Activated T-cell treated with anti-CD3 and anti-CD28 coated beads for 1 hour (primary cell): Measurements from ENCODE around the gene CRADD.

ENCODE experiments used
- DNase-seq: peaks from one replicate; pipeline ENCODE4 v3.0.0-alpha.2; 2020; ENCODE audit warnings: low read depth

CRADD gene

GRCh38 chr12:93671044-93671443 lies 6.1 kb upstream of the CRADD start:
- no peak for DNase-seq

GRCh38 chr12:93673084-93673483 lies 4.1 kb upstream of the CRADD start:
- no peak for DNase-seq

GRCh38 chr12:93674386-93674785 lies 2.8 kb upstream of the CRADD start:
- DNase-seq: no peak

DNA sequence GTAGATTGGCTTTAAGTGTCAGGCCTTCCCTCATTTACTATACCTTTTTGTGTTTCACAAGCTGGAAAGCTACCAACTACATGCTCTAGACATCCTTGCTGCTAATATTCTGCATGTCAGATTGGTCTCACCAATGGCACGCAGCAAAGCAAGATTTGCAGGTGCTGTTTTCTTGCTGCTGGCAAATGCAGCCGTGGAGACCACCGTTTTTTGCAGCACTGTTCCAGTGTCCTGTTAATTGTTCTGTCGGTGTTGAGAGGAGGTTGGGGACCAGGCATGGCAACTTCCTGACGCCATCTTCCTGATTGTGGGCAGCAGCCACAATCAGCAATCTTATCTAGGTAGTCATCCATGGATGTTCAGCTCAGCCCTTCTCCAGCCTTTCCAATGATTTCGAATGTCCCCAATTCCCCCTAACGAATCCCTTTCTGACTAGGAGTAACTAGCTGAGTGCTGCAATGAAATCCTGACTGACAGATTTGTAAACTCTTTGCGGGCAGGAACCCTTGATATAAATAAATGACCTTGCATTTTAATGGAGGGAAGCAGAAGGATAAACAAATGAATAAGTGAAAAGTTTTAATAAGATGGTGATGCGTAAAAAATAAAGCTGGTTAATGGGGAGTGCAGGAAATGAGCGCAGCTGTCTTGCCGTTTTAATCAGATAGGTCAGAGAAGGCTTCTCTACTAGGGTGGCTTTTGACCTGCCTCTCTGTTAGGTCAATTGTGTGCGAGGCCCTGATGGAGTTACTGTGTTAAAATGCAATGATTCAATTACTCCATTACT lies 574 bp upstream of the CRADD start:
- DNase-seq: no peak

- no peak for DNase-seq
These were observed 1.6 kb downstream of the CRADD start for GRCh38 chr12:93678779-93679178.

DNA sequence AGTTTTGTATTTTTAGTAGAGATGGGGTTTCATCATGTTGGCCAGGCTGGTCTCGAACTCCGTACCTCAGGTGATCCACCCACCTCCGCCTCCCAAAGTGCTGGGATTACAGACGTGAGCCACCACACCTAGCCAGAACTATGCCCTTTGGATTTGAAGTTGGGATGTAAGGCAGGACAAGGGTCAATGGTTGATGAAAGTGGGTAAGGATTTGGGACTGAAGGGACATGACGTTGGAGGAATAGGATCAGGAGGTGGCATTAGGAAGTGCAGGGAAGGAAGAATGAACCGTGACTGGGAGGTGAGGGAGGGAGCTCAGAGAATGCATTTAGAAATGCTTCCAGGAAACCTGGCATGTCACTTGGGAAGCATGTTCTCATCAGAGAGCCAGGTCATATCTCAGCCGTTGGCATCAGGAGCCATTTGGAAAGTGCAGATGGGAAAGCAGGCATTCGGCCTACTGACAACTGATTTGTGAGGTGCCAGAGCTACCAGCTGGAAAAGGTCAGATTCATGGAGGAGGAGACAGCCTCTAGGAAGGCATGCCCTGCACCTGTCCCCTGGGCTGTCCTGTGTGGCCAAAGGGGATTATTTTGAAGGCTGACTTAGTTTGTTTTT lies 2.2 kb downstream of the CRADD start:
- DNase-seq: no peak

GRCh38 chr12:93680006-93680405 lies 2.8 kb downstream of the CRADD start:
- DNase-seq: no peak

- no peak for DNase-seq
These were observed 5.7 kb downstream of the CRADD start for GRCh38 chr12:93682846-93683261.

DNA sequence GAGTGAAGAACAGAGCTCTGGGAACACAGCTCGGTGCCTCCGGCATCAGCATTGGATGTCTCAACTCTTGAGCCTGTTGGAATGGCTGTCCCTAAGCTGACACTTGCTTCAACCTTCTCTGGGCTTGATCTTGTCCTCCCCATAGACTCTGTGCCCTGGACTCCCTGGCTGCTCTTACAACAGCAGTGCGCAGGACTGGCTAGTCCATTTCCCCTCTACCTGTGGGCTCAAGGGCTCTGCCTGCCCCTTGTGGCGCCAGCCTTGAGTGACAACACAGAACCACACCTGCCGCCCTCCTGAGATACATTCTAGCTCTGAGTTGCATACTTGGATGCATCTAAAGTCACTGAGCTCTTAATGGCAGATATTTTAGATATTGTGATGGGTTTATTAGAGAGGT lies 6.2 kb downstream of the CRADD start:
- DNase-seq: no peak

GRCh38 chr12:93684716-93685115 lies 7.5 kb downstream of the CRADD start:
- DNase-seq: no peak

GRCh38 chr12:93686572-93687356 lies 9.6 kb downstream of the CRADD start:
- no peak for DNase-seq

GRCh38 chr12:93689076-93689834 lies 12.1 kb downstream of the CRADD start:
- no peak for DNase-seq

- DNase-seq: no peak
These were observed 19.3 kb downstream of the CRADD start for GRCh38 chr12:93696462-93696861.

DNA sequence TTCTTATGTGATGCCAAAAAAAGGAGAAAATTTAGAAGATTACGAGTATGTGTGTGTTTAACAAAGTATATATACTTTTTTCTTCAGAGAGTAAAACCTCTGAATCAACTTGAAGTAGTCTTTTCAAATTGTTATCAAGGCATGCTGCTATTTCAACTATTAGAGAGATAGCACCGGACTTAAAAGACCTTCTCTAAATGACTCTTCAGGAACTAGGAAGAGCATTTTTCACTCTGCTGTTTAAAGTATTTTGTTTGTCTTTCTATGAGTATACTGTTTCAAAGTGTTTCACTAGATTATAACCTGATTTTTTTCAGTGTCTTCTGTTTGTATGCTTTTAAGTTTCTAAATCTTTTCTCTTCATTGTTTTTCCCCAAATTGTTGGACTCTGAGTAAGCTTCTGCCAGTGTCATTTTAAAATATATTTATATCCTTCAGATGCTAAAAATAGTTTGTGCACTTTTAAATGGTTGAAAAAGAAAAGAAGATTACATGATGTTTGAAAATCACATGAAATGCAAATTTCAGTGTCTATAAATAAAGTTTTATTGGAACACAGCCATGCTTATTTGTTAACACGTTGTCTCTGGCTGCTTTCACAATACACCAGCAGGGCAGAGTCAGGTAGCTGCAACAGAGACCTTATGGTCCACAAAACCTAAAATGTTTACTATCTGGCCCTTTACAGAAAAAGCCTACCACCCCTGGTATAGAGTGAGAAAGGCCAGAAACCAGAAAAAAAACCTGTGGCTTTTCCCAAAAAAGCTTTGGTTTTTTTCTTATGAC lies 21.3 kb downstream of the CRADD start:
- DNase-seq: no peak

- no peak for DNase-seq
These were observed 22.3 kb downstream of the CRADD start for GRCh38 chr12:93699271-93700145.

DNA sequence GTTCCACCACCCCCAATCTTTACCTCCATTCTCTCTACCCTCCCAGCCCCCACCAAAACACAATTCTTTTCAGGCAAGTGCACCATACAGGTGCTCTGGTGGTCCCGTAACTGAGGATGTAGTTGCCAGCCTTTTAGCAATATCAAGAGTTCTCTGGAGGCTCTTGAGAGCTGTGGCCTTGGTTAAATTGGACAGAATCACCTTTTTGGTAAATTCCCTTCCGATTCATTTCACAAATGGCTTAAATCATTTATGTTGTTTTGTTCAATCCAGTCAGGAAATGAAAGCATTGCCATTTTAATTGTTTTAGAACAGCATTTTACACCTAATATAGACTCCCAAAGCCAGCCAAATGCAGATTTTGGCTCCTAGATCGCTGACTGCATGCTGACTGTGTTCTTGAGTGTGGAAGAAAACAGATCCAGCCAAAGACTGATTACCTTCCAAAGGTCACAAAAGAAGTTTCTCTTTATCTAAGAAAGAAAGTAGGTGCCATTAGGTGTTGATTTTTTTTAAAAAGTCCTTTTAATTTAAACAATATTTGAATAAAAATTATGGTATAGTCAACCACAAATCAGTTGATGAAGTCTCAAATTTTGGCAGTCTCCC lies 25.6 kb downstream of the CRADD start:
- no peak for DNase-seq

GRCh38 chr12:93704122-93704521 lies 26.9 kb downstream of the CRADD start:
- no peak for DNase-seq

GRCh38 chr12:93704625-93705024 lies 27.4 kb downstream of the CRADD start:
- no peak for DNase-seq

- no peak for DNase-seq
These were observed 28.1 kb downstream of the CRADD start for GRCh38 chr12:93705237-93705636.

DNA sequence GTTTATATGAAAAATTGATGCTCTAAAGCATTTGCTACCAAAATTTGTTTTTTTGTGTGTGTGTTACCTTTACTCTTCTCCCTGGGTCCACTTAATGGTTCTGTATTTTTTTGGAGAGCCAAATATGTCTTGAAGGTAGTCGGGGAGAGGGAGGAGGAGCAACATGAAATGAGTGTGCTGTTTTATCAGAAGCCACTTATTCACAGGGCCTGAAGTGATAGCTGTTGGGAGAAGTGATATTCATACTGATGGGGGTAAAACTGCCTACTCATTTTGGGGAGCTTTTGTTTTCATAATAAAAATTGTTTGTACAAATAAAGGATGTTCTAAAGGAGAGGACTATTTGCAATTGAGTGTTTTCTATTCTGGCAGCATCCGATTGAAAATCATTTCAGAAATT lies 29.2 kb downstream of the CRADD start:
- no peak for DNase-seq
